WERI-Rb-1 (cell line): ENCODE data around the gene CFAP54.

ENCODE experiments used
- DNase-seq: peaks from one replicate; pipeline ENCODE4 v3.0.0-alpha.2; 2020
- H3K27ac ChIP-seq: fragments of 250-450 bp; sonication (Bioruptor Pico); 2 replicates; pipeline ENCODE4 v1.5.1; 2020; ENCODE audit warnings: mild to moderate bottlenecking, moderate library complexity
- H3K27me3 ChIP-seq: fragments of 250-450 bp; sonication (Bioruptor Pico); 2 replicates; pipeline ENCODE4 v1.5.1; 2021; ENCODE audit warnings: mild to moderate bottlenecking, low read depth, moderate library complexity; ENCODE audit not compliant: insufficient read depth, severe bottlenecking
- H3K36me3 ChIP-seq: fragments of 250-450 bp; sonication (Bioruptor Pico); 2 replicates; pipeline ENCODE4 v1.5.1; 2020; ENCODE audit warnings: mild to moderate bottlenecking, moderate library complexity
- H3K4me3 ChIP-seq: 2 replicates; pipeline ENCODE4 v1.5.1; 2011; ENCODE audit warnings: low read depth, mild to moderate bottlenecking, control low read depth, low read length
- H3K9me3 ChIP-seq: fragments of 250-450 bp; sonication (Bioruptor Pico); 2 replicates; pipeline ENCODE4 v1.5.1; 2021; ENCODE audit warnings: mild to moderate bottlenecking, moderate library complexity; ENCODE audit not compliant: severe bottlenecking
- TF ChIP-seq, protein P1 (sequence below): IDR thresholded peaks from 2 replicates; pipeline ENCODE4 v1.5.1; 2011; ENCODE audit warnings: low read depth, mild to moderate bottlenecking, control low read depth, inconsistent platforms, low read length

The CFAP54 gene

DNA sequence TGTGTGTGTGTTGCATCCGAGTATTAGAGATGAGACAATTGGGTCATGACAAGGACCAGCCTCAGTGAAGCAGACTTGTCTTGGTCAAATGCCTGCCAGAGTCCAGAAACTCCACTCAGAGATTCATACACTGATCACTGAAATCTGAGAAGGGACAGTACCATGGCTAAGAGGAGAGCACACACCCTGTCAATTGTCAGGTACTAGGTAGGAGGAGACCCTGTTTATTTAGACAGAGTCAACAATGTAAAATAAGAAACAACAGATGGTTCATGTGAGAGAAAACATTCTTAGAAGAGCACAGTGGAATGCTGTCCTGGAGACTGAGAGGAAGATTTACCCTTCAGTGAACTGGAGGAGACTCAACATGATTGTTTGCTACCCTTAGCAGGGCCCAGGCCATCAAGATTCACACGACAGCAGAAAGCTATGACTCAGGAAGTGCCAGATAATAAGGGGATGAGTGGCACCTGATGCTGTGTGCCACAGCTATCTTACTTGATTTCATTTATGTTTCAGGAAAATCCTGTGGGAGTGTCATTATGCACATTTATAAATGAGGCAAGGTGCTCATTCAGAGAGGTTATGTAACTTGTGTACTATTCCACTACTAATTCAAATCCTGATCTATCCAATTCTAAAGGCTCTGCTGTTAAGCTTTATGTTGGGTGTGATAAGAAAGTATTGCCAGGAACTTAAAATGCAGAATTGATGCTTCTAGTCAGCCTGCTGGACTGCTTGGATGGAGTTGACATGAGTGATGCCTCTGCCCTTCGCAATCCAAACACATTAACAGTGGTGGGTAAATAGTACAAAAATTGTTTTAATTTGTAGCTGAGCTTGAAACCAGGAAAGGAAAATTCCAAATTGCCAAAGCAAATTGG is 281.1 kb downstream of the CFAP54 start:
- DNase-seq, result no peak
- H3K9me3 ChIP-seq, result no peaks in the 10 kb centered on the region
- H3K27ac ChIP-seq, result no peak overlapping the region
- H3K36me3 ChIP-seq, result no peaks in the 10 kb centered on the region
- peaks cover 5% of the 10 kb centered on the region for H3K27me3 ChIP-seq
- no peak overlapping the region for H3K4me3 ChIP-seq
- TF ChIP-seq, protein P1, sequence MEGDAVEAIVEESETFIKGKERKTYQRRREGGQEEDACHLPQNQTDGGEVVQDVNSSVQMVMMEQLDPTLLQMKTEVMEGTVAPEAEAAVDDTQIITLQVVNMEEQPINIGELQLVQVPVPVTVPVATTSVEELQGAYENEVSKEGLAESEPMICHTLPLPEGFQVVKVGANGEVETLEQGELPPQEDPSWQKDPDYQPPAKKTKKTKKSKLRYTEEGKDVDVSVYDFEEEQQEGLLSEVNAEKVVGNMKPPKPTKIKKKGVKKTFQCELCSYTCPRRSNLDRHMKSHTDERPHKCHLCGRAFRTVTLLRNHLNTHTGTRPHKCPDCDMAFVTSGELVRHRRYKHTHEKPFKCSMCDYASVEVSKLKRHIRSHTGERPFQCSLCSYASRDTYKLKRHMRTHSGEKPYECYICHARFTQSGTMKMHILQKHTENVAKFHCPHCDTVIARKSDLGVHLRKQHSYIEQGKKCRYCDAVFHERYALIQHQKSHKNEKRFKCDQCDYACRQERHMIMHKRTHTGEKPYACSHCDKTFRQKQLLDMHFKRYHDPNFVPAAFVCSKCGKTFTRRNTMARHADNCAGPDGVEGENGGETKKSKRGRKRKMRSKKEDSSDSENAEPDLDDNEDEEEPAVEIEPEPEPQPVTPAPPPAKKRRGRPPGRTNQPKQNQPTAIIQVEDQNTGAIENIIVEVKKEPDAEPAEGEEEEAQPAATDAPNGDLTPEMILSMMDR, result no peak

DNA sequence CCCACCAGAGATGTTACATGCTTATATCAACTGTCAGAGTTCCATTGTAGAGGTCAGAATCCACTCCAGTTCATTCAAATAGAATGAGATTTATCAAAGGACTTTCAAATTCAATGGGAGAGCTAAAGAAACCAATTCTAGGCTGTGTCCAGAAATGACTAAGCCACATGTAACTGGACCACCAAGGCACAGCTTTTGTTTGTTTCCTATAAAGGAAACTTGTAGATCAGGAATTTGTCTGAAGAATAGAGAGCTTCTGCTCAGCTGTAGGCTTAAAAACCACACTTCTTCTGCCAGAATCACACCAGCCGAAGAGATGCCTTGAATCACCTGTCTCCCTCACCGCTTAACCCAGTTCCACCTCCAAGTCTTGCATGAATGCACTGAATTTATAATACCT is 283.7 kb downstream of the CFAP54 start:
- no peaks in the 10 kb centered on the region for H3K36me3 ChIP-seq
- no peak overlapping the region for H3K27ac ChIP-seq
- H3K9me3 ChIP-seq, result no peaks in the 10 kb centered on the region
- H3K27me3 ChIP-seq, result peaks cover 5% of the 10 kb centered on the region
- TF ChIP-seq, protein P1, result no peak
- no peak for DNase-seq
- H3K4me3 ChIP-seq, result no peak overlapping the region

DNA sequence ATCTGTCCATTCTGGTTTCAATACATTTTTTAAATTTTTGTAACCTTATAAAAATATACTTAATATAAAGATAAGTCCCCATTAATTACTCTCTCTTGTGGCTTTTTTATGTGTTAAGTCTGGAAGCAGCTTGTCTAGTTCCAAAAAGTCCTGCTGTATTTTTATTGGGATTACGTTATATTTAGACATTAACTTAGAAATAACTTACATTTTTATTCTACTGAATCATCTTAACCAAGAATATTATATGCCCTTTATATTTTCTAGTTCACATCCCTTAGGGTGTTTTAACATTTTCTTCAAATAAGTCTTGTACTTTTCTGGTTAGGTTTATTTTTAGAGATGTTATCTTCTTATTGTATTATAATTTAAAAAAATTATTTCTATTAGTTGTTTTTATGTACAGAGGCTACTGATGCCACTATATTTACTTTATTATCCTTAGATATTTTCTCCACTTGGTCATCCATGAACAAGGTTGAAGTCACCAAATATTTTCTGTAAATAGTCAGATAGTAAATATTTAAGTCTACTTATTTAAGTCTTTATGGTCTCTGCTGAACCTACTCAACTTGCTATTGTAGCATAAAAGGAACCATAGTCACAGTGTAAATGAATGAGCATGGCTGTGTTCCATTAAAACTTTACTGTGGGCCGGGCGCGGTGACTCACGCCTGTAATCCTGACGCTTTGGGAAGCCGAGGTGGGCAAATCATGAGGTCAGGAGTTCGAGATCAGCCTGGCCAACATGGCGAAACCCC is 285.3 kb downstream of the CFAP54 start:
- H3K9me3 ChIP-seq, result no peaks in the 10 kb centered on the region
- H3K36me3 ChIP-seq, result no peaks in the 10 kb centered on the region
- H3K4me3 ChIP-seq, result no peak overlapping the region
- H3K27ac ChIP-seq, result no peak overlapping the region
- no peak for DNase-seq
- no peaks in the 10 kb centered on the region for H3K27me3 ChIP-seq
- TF ChIP-seq, protein P1, result no peak

- H3K27ac ChIP-seq, result no peak overlapping the region
- DNase-seq, result no peak
- H3K9me3 ChIP-seq, result no peaks in the 10 kb centered on the region
- TF ChIP-seq, protein P1, result no peak
- H3K27me3 ChIP-seq, result no peaks in the 10 kb centered on the region
- no peaks in the 10 kb centered on the region for H3K36me3 ChIP-seq
- no peak overlapping the region for H3K4me3 ChIP-seq
Measured at GRCh38 chr12:96776908-96777307, 287.5 kb downstream of the CFAP54 start.

- Histone ChIP-seq H3K27ac (no peak overlapping the region), H3K4me3 (no peak overlapping the region), H3K36me3 (no peaks in the 10 kb centered on the region), H3K27me3 (peaks cover 4% of the 10 kb centered on the region), H3K9me3 (no peaks in the 10 kb centered on the region)
- DNase-seq, result no peak
- TF ChIP-seq, protein P1, result no peak
Measured at GRCh38 chr12:96780330-96780729, 291.0 kb downstream of the CFAP54 start.
